HepG2 (cell line): Measurements from ENCODE around the gene TUBB4A. TPM values are rescaled to one million over a fixed set of nuclear protein-coding genes. Genes with fewer than 3 reads are reported as not detected.

Experiments
- FLYWCH1 ChIP-seq: sonication (generic); formaldehyde crosslinking; IDR thresholded peaks from 2 replicates; pipeline ENCODE4 v1.8.1; 2023; ENCODE audit warnings: mild to moderate bottlenecking, missing genetic modification reagents
- HMG20B ChIP-seq: conservative IDR thresholded peaks from 2 replicates; pipeline ENCODE4 v1.6.1; 2016; ENCODE audit warnings: missing genetic modification reagents, missing compliant biosample characterization
- HNRNPUL1 ChIP-seq: fragments of 200-400 bp; formaldehyde crosslinking; IDR thresholded peaks from 2 replicates; pipeline ENCODE4 v1.6.1; 2017; ENCODE audit warnings: low read depth, mild to moderate bottlenecking, low read length, moderate library complexity
- HOXA9 ChIP-seq: sonication (generic); formaldehyde crosslinking; IDR thresholded peaks from 2 replicates; pipeline ENCODE4 v1.8.1; 2022; ENCODE audit warnings: missing genetic modification reagents, mild to moderate bottlenecking, moderate library complexity, borderline replicate concordance
- MAZ ChIP-seq, 2 experiments: sonication (generic) in 1 of 2; formaldehyde crosslinking in 1 of 2; IDR thresholded peaks; 2 replicates each; pipeline versions ENCODE4 v1.5.0 to v1.6.1; 2012 to 2020; ENCODE audit warnings: low read depth in 2 of 2, mild to moderate bottlenecking in 2 of 2, borderline replicate concordance in 1 of 2, improper control_type of control experiment in 1 of 2, low read length in 1 of 2, missing genetic modification reagents in 1 of 2, moderate library complexity in 1 of 2
- MZF1 ChIP-seq: sonication (generic); formaldehyde crosslinking; IDR thresholded peaks from 2 replicates; pipeline ENCODE4 v1.8.1; 2023; ENCODE audit warnings: mild to moderate bottlenecking, missing genetic modification reagents, borderline replicate concordance
- RBFOX2 ChIP-seq: fragments of 200-400 bp; formaldehyde crosslinking; IDR thresholded peaks from 2 replicates; pipeline ENCODE4 v1.6.1; 2017; ENCODE audit warnings: low read depth, mild to moderate bottlenecking, low read length
- TARDBP ChIP-seq: sonication (generic); formaldehyde crosslinking; IDR thresholded peaks from 2 replicates; pipeline ENCODE4 v1.8.0; 2022; ENCODE audit warnings: mild to moderate bottlenecking, missing genetic modification reagents
- ZNF136 ChIP-seq: sonication (generic); formaldehyde crosslinking; IDR thresholded peaks from 2 replicates; pipeline ENCODE4 v1.8.1; 2022; ENCODE audit warnings: low read depth, mild to moderate bottlenecking, moderate library complexity, missing genetic modification reagents
- ZNF292 ChIP-seq: sonication (generic); formaldehyde crosslinking; IDR thresholded peaks from 2 replicates; pipeline ENCODE4 v1.8.1; 2022; ENCODE audit warnings: mild to moderate bottlenecking, low read depth, missing genetic modification reagents, borderline replicate concordance
- ZNF562 ChIP-seq: sonication (generic); formaldehyde crosslinking; IDR thresholded peaks from 2 replicates; pipeline ENCODE4 v1.8.0; 2022; ENCODE audit warnings: missing genetic modification reagents, borderline replicate concordance
- ZNF589 ChIP-seq: sonication (generic); formaldehyde crosslinking; conservative IDR thresholded peaks from 2 replicates; pipeline ENCODE4 v1.8.0; 2022; ENCODE audit warnings: mild to moderate bottlenecking, moderate library complexity, missing genetic modification reagents
- ZNF660 ChIP-seq: sonication (generic); formaldehyde crosslinking; IDR thresholded peaks from 2 replicates; pipeline ENCODE4 v1.5.1; 2020; ENCODE audit warnings: mild to moderate bottlenecking, low read depth, missing genetic modification reagents, borderline replicate concordance
- ZNF761 ChIP-seq: sonication (generic); formaldehyde crosslinking; conservative IDR thresholded peaks from 2 replicates; pipeline ENCODE4 v1.4.0; 2020; ENCODE audit warnings: mild to moderate bottlenecking, missing genetic modification reagents
- ZNF766 ChIP-seq: sonication (generic); formaldehyde crosslinking; IDR thresholded peaks from 2 replicates; pipeline ENCODE4 v1.5.0; 2020; ENCODE audit warnings: missing genetic modification reagents, borderline replicate concordance
- ZNF788 ChIP-seq: sonication (generic); formaldehyde crosslinking; IDR thresholded peaks from 2 replicates; pipeline ENCODE4 v1.5.0; 2020; ENCODE audit warnings: mild to moderate bottlenecking, missing genetic modification reagents, borderline replicate concordance
- polyA plus RNA-seq, 8 experiments: library from polyadenylated mRNA; depleted of rRNA in 3 of 8; stranded (reverse) in 7 of 8; unstranded in 1 of 8; fragments of >200 nt; fragmentation: Illumina TruSeq in 4 of 8; extraction: Trizol in 4 of 8; gene quantifications; 2 replicates each; pipeline versions ENCODE4 v1.2.1 to v1.2.3, GENCODE V29; 2011 to 2016; ENCODE audit warnings: low read depth in 4 of 8, missing spikeins in 1 of 8, mixed read lengths in 1 of 8; ENCODE audit not compliant: insufficient read depth in 1 of 8
- total RNA-seq, 5 experiments: library from RNA; depleted of rRNA; stranded (reverse); fragments of >200 nt; fragmentation: Illumina TruSeq; extraction: Trizol; gene quantifications; 2 replicates each; pipeline ENCODE4 v1.2.3, GENCODE V29; 2016; ENCODE audit warnings: low read depth in 1 of 5
- TF ChIP-seq, protein P1 (sequence below), 2 experiments: fragments of 450-650 bp in 1 of 2; sonication (generic) in 1 of 2; formaldehyde crosslinking in 1 of 2; IDR thresholded peaks; 2 replicates each; pipeline versions ENCODE4 v1.6.1 to v1.8.0; 2016 to 2022; ENCODE audit warnings: antibody characterized with exemption in 1 of 2, mild to moderate bottlenecking in 1 of 2, missing genetic modification reagents in 1 of 2
- TF ChIP-seq, protein P2 (sequence below): sonication (generic); formaldehyde crosslinking; IDR thresholded peaks from 2 replicates; pipeline ENCODE4 v1.5.1; 2020; ENCODE audit warnings: missing genetic modification reagents, mild to moderate bottlenecking, borderline replicate concordance

TUBB4A gene
- total and polyA plus RNA-seq, 2 of the 13 experiments (the other 11 are each of a cell fraction or from before 2014, with no cell fraction given) = not detected

DNA sequence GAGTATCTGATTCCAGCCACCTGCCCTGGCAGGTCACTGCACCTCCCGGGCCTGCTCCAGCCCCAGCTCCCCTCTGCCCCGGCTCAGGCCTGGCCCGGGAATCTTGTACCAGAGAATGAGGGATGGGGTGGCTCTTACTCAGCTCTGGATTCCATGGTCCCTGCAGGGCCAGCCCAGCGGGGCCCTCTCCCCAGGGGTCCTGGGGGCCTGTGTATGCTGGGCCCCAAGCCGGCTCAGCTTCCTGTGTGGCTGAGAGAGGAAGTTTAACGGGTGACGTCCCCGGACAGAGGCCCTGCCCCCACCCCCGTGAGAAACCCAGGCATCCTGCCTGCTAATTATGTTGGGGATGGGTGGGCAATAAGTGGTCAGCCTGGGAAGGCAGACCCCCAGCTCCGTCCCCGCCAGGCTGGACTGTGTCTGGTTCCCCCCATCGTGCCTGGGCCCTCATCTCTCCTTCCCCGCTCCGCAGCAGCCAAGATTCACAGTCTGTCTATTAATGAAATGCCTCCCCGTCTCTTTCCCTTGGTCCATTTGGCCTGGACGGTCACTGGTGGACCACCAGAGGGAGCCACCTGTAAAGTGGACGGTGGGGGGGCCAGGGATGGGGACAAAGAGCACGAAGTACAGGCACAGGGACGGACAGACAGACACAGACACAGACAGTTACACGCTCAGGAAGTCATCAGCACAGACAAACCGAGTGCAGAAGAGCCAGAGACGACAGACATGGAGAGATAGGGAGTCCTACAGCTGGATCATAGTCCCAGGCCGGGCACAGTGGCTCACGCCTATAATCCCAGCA lies 20.4 kb downstream of the TUBB4A start, which contains the start of gene DENND1C (continued):
- TF ChIP-seq ZNF292 (CRISPR knock-in tag) = 0 out of 2 replicates have a peak, but pooled peaks have one; percentile 49
- TF ChIP-seq TARDBP = no peak
- TF ChIP-seq HNRNPUL1 = no peak
- TF ChIP-seq HMG20B = no peak
- TF ChIP-seq, protein P1, sequence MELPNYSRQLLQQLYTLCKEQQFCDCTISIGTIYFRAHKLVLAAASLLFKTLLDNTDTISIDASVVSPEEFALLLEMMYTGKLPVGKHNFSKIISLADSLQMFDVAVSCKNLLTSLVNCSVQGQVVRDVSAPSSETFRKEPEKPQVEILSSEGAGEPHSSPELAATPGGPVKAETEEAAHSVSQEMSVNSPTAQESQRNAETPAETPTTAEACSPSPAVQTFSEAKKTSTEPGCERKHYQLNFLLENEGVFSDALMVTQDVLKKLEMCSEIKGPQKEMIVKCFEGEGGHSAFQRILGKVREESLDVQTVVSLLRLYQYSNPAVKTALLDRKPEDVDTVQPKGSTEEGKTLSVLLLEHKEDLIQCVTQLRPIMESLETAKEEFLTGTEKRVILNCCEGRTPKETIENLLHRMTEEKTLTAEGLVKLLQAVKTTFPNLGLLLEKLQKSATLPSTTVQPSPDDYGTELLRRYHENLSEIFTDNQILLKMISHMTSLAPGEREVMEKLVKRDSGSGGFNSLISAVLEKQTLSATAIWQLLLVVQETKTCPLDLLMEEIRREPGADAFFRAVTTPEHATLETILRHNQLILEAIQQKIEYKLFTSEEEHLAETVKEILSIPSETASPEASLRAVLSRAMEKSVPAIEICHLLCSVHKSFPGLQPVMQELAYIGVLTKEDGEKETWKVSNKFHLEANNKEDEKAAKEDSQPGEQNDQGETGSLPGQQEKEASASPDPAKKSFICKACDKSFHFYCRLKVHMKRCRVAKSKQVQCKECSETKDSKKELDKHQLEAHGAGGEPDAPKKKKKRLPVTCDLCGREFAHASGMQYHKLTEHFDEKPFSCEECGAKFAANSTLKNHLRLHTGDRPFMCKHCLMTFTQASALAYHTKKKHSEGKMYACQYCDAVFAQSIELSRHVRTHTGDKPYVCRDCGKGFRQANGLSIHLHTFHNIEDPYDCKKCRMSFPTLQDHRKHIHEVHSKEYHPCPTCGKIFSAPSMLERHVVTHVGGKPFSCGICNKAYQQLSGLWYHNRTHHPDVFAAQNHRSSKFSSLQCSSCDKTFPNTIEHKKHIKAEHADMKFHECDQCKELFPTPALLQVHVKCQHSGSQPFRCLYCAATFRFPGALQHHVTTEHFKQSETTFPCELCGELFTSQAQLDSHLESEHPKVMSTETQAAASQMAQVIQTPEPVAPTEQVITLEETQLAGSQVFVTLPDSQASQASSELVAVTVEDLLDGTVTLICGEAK (IDR thresholded peaks at IDR 0.05) = no peak
- TF ChIP-seq, protein P1 (CRISPR knock-in tag; IDR thresholded peaks at IDR 0.05) = no peak
- no peak for TF ChIP-seq MZF1 (CRISPR knock-in tag)
- TF ChIP-seq MAZ (IDR thresholded peaks at IDR 0.05; ENCODE audit: borderline replicate concordance, low read depth, low read length) = peak; percentile 42; the same call in 1 of the 2 replicates
- TF ChIP-seq MAZ (CRISPR knock-in tag; IDR thresholded peaks at IDR 0.05; ENCODE audit: low read depth) = peak; percentile 56; the same call in 1 of the 2 replicates
- no peak for TF ChIP-seq ZNF766
- TF ChIP-seq ZNF761 = no peak
- no peak for TF ChIP-seq HOXA9 (CRISPR knock-in tag)
- no peak for TF ChIP-seq FLYWCH1 (CRISPR knock-in tag)
- TF ChIP-seq, protein P2, sequence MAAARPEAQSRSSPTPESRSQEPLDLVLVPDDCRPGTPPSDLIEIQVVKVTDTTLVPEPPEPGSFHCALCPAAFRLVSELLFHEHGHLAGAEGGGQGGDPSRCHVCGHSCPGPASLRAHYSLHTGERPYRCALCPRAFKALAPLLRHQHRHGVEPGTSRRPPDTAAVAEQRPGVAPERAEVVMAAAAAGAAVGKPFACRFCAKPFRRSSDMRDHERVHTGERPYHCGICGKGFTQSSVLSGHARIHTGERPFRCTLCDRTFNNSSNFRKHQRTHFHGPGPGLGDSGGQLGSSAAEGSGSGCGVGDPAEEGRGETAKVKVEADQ (CRISPR knock-in tag) = peak; percentile 30; the same call in 1 of the 2 replicates
- TF ChIP-seq ZNF136 (CRISPR knock-in tag) = no peak
- TF ChIP-seq ZNF562 (CRISPR knock-in tag) = no peak
- TF ChIP-seq ZNF788 = no peak
- TF ChIP-seq ZNF589 (CRISPR knock-in tag) = no peak
- TF ChIP-seq RBFOX2 = no peak
- no peak for TF ChIP-seq ZNF660
